Thymus (tissue), 11 donors: ENCODE results near the gene RAB6B. TPM values are rescaled to one million over a fixed set of nuclear protein-coding genes. Genes with fewer than 3 reads are reported as not detected.

Experiments used
- DNase-seq, 9 donors: peaks; one replicate each; pipeline ENCODE4 v3.0.0-alpha.2; 2013; ENCODE audit warnings: low spot score in 9 of 9, low read depth in 6 of 9, missing footprints in 1 of 9
- H3K27ac ChIP-seq, 2 donors: one replicate each; pipeline ENCODE4 v1.5.1; 2013; ENCODE audit warnings: control low read depth in 1 of 2, low read depth in 1 of 2, low read length in 1 of 2, mild to moderate bottlenecking in 1 of 2, moderate library complexity in 1 of 2
- H3K27me3 ChIP-seq, 2 donors: one replicate each; pipeline ENCODE4 v1.5.1; 2013; ENCODE audit warnings: low read length in 1 of 2; ENCODE audit not compliant: control insufficient read depth in 2 of 2, insufficient read depth in 1 of 2
- H3K36me3 ChIP-seq, 2 donors: one replicate each; pipeline ENCODE4 v1.5.1; 2013; ENCODE audit warnings: low read length in 1 of 2, mild to moderate bottlenecking in 1 of 2, moderate library complexity in 1 of 2; ENCODE audit not compliant: control insufficient read depth in 2 of 2, insufficient read depth in 2 of 2
- H3K4me1 ChIP-seq, 2 donors: one replicate each; pipeline ENCODE4 v1.5.1; 2013; ENCODE audit warnings: low read length in 2 of 2; ENCODE audit not compliant: control insufficient read depth in 2 of 2, insufficient read depth in 2 of 2
- H3K4me3 ChIP-seq, 2 donors: one replicate each; pipeline ENCODE4 v1.5.1; 2013; ENCODE audit warnings: low read length in 2 of 2, control low read depth in 1 of 2, mild to moderate bottlenecking in 1 of 2
- H3K9me3 ChIP-seq, 2 donors: one replicate each; pipeline ENCODE4 v1.5.1; 2013; ENCODE audit warnings: low read length in 1 of 2, mild to moderate bottlenecking in 1 of 2; ENCODE audit not compliant: control insufficient read depth in 2 of 2, insufficient read depth in 1 of 2
- WGBS: extraction: QIAGEN DNeasy Blood & Tissue Kit; methylation state at CpG from one replicate; pipeline ENCODE4 v1.1.7; 2013; 5-methylcytosine and 5-hydroxymethylcytosine counted together
- polyA plus RNA-seq: library from polyadenylated mRNA; stranded (reverse); fragments of 200-250 nt; gene quantifications from one replicate; pipeline ENCODE4 v1.2.3, GENCODE V29; 2013
- total RNA-seq: library from RNA; stranded (reverse); fragments of 120-200 nt; gene quantifications from one replicate; pipeline ENCODE4 v1.2.4, GENCODE V29; 2013
- donor health status: healthy.

Gene RAB6B
- total and polyA plus RNA-seq, 2 donors, result 0.24 to 2.1 TPM

DNA sequence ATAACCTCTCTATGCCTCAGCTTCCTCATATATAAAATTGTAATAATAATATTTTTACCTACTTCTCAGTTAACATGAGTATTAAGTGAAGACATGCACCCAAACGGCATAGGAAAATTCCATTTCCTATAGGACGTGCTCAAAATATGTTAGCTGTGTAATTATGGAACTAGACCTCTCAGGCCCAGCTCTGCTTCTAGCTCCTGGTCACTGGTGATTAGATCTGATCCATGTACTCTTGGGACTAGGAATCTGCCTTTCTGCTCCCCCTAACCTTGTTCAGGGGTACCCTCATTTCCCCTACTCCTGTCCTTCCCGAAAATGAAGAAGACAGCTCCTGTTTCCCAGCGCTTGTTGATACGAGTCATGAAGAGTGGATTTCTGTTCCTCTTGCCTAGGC is 119.8 kb downstream of the RAB6B start:
- H3K4me1 ChIP-seq, result no peaks in the 10 kb centered on the region
- H3K27ac ChIP-seq, result no peak overlapping the region
- peaks cover 0 to 3% of the 10 kb centered on the region in 2 donors for H3K27me3 ChIP-seq
- no peak overlapping the region for H3K4me3 ChIP-seq
- no peaks in the 10 kb centered on the region for H3K9me3 ChIP-seq
- no peaks in the 10 kb centered on the region for H3K36me3 ChIP-seq
- WGBS, result 97% methylated on average over 5 of the region's 5 CpGs
- DNase-seq, result no peak

DNA sequence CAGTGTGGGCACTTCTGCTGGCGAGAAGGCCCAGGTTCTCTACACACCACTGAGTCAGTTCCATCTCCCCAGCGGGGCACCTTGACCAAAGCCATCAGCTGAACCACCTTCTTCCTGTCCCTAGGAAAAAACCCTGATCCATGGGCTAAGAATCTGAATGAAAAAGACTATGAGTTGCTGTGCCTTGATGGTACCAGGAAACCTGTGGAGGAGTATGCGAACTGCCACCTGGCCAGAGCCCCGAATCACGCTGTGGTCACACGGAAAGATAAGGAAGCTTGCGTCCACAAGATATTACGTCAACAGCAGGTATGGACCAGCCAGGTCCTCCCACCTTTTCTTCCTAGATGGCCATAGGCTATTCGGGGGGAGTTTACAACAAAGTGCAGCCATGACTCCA is 120.4 kb downstream of the RAB6B start:
- WGBS, result 97% methylated on average over 9 of the region's 9 CpGs
- H3K4me3 ChIP-seq, result no peak overlapping the region
- DNase-seq, result no peak
- H3K9me3 ChIP-seq, result no peaks in the 10 kb centered on the region
- H3K27me3 ChIP-seq, result peaks cover 0 to 2% of the 10 kb centered on the region in 2 donors
- H3K27ac ChIP-seq, result no peak overlapping the region
- H3K4me1 ChIP-seq, result no peaks in the 10 kb centered on the region
- no peaks in the 10 kb centered on the region for H3K36me3 ChIP-seq

Other genes starting within 250 kb of the RAB6B start
- 74.4 TPM for gene TOPBP1, start 233.9 kb downstream of the RAB6B start, total RNA-seq
- gene TOPBP1, start 233.9 kb downstream of the RAB6B start, polyA plus RNA-seq, result 18.0 TPM
- gene TF, start 149.5 kb downstream of the RAB6B start, total RNA-seq, result 1.9 TPM
- gene TF, start 149.5 kb downstream of the RAB6B start, polyA plus RNA-seq, result 2.9 TPM
- gene SRPRB, start 90.1 kb downstream of the RAB6B start, total RNA-seq, result 28.0 TPM
- 17.7 TPM for gene SRPRB, start 90.1 kb downstream of the RAB6B start, polyA plus RNA-seq
- 1.5 TPM for gene SLCO2A1, start 134.0 kb upstream of the RAB6B start, total RNA-seq
- 3.9 TPM for gene SLCO2A1, start 134.0 kb upstream of the RAB6B start, polyA plus RNA-seq